ENCODE results near the gene SYTL3. TPM values are rescaled to one million over a fixed set of nuclear protein-coding genes. Genes with fewer than 3 reads are reported as not detected.

SYTL3 gene
- total RNA-seq, 1 donor from 2014 or later = 13.9 TPM

DNA sequence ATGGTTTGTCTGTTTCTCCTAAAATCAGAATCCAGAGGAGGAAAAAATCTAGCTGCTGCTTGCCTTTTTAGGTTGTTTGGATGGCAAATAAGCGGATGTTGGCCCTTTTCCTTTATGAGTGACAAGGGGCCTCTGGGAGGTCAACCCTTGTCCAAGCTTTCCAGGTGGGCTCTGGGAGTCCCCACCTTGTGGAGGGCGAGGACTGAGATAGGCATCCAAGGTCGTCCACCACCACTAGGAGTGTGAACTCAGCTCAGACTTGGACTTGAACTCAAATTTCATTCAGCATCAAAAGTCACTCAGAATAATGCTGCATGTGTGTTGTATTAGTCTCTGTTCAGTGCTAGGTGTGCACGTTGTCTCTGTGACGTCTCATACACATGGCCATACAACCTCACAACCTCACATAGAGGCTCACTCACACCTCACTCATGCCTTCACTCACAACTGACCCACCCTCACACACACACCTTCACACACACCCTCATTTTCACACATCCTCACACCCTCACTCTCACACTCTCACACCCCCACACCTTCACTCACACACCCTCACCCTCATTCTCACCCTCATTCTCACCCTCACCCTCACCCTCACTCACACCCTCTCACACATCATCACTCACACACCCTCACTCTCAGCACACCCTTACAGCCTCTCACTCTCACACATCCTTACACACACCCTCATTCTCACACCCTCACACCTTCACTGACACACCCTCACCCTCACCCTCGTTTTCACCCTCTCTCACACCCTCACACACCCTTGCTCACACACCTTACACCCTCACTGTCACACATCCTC, 23.3 kb upstream of the SYTL3 start:
- H3K4me3 ChIP-seq = no peak overlapping the region
- peaks cover 11% of the 10 kb centered on the region for H3K4me1 ChIP-seq
- ATAC-seq (no peak), DNase-seq (no peak)
- H3K27me3 ChIP-seq (ENCODE audit: low read depth) = no peaks in the 10 kb centered on the region
- peaks cover 86% of the 10 kb centered on the region for H3K36me3 ChIP-seq
- H3K9me3 ChIP-seq = no peaks in the 10 kb centered on the region
- H3K27ac ChIP-seq = no peak overlapping the region
- TF ChIP-seq, protein P1, sequence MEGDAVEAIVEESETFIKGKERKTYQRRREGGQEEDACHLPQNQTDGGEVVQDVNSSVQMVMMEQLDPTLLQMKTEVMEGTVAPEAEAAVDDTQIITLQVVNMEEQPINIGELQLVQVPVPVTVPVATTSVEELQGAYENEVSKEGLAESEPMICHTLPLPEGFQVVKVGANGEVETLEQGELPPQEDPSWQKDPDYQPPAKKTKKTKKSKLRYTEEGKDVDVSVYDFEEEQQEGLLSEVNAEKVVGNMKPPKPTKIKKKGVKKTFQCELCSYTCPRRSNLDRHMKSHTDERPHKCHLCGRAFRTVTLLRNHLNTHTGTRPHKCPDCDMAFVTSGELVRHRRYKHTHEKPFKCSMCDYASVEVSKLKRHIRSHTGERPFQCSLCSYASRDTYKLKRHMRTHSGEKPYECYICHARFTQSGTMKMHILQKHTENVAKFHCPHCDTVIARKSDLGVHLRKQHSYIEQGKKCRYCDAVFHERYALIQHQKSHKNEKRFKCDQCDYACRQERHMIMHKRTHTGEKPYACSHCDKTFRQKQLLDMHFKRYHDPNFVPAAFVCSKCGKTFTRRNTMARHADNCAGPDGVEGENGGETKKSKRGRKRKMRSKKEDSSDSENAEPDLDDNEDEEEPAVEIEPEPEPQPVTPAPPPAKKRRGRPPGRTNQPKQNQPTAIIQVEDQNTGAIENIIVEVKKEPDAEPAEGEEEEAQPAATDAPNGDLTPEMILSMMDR (IDR thresholded peaks at IDR 0.05) = no peak
- intact Hi-C loops (cut with DNase I) = no loop called here

DNA sequence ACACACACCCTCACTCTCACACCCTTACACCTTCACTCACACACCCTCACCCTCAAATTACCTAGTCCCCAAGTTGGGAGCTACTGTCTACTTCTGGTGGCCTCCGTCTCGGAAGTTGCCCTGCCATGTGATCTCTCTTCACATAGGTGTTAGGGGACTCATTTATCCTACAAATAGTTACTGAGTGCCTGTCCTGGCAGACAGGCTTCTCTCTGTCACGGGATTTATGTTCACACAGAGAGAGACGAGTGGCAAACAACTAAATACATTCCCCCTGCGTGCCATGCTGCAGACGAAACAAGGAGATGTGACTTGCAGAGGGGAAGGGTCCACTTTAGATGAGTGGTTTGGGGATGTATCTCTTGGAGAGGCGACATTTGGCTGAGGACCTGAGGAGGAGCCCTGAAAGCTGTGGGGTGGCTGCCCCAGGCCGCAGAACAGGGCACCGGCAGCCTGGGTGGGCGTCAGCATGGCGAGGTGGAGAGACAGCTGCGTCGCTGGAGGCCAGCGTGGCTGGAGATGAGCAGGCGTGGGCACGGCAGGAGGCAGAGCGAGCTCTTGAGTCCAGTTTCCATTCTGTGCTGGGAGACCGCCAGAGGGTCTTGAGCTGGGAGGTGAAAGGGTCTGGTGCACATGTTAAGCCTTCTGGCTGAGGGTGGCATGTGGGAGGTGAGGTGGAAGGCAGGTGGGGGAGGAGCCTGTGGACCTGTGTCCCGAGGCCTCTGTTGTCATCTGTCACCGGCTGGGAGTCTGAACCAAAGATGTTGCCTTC, 22.5 kb upstream of the SYTL3 start:
- Histone ChIP-seq H3K27me3 (ENCODE audit: low read depth) (no peaks in the 10 kb centered on the region), H3K9me3 (no peaks in the 10 kb centered on the region), H3K27ac (no peak overlapping the region), H3K4me1 (peaks cover 19% of the 10 kb centered on the region), H3K36me3 (peaks cover 85% of the 10 kb centered on the region), H3K4me3 (no peak overlapping the region)
- intact Hi-C loops (cut with DNase I) = no loop called here
- no peak for ATAC-seq
- DNase-seq = no peak
- TF ChIP-seq, protein P1 (IDR thresholded peaks at IDR 0.05) = no peak

DNA sequence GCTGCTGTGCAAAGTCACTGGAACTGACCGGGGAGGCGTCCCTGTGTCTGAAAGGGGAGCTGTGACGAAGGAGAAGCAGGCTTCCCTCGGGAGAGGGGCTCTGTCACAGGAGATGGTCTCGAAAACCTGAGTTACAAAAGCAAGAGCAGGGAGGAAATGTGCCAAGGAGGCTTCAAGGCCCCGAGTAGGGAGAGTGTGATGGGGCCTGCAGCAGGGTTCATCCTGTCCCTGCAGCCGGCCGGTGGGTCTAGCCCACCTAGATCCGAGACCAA, 22.0 kb upstream of the SYTL3 start:
- TF ChIP-seq, protein P1 (IDR thresholded peaks at IDR 0.05) = no peak
- no peak for DNase-seq

DNA sequence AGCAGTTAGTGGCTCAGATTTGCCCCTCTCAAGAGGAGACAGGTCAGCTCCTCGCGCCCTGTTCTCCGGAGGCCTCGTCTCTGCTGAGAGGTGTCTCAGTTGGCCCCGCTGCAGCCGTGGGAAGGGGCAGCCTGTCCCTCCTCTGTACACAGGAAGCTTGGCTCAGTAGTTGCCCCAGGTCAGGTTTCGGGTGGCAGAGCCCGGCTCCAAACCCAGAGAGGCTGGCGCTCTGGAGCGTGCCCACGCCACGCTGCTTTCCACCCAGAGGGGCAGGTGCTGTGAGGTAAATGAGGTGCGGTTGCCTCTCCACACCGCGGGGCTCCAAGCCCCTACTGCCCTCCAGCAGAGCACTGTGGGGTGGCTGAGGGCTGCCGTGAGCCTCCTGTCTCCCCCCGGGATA, 21.3 kb upstream of the SYTL3 start:
- ATAC-seq = no peak
- Histone ChIP-seq H3K4me3 (no peak overlapping the region), H3K9me3 (no peaks in the 10 kb centered on the region), H3K4me1 (peaks cover 21% of the 10 kb centered on the region), H3K27ac (no peak overlapping the region), H3K36me3 (peaks cover 91% of the 10 kb centered on the region), H3K27me3 (ENCODE audit: low read depth) (no peaks in the 10 kb centered on the region)
- intact Hi-C loops (cut with DNase I) = no loop called here
- TF ChIP-seq, protein P1 (IDR thresholded peaks at IDR 0.05) = no peak
- DNase-seq = peak; percentile 40

More for the DNA sequence above, 22.0 kb upstream of the SYTL3 start:
- intact Hi-C loops (cut with DNase I) = no loop called here
- Histone ChIP-seq H3K4me1 (peaks cover 21% of the 10 kb centered on the region), H3K27ac (no peak overlapping the region), H3K4me3 (no peak overlapping the region), H3K27me3 (ENCODE audit: low read depth) (no peaks in the 10 kb centered on the region), H3K9me3 (no peaks in the 10 kb centered on the region), H3K36me3 (peaks cover 87% of the 10 kb centered on the region)
- ATAC-seq = no peak

DNA sequence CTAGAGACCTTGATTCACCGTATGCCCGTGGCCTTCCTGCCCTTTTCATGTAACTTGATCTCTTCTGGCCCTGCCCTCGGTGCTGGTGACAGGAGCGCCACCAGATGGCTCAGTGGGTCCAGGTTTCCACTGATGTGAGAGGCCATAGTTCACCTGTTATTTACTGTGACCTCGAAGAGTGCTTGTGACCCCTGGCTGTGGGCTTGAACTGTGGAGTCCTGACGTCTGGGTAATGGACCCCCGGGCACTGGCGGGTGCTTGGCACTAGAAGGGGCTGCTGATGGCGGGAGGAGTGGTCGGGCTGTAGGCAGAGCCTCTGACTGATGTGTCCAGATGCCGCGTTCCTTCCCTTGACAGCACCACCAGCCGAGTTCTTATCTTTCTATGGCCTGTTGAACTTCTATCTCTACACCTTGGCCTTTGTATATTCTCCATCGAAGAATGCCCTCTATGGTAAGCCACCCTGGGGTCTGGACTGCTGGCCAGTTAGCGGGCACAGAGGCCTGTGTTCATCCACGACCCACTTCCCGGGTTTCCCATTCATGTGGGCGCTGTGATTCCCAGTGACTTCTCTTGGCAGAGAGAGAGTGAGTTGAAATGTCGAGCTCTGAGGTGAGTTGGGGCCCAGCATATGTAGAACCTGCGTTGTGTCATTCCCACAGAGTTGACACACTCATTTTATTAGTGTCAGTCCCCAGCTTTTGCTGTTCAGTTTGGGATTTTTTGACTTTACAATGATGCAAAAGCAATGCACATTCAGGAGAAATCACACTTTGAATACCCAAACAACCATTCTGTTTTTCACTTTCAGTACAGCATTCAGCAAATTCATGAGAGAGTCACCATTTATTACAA, 20.3 kb upstream of the SYTL3 start:
- Histone ChIP-seq H3K27ac (no peak overlapping the region), H3K9me3 (no peaks in the 10 kb centered on the region), H3K27me3 (ENCODE audit: low read depth) (no peaks in the 10 kb centered on the region), H3K36me3 (peaks cover 92% of the 10 kb centered on the region), H3K4me1 (peaks cover 21% of the 10 kb centered on the region), H3K4me3 (no peak overlapping the region)
- DNase-seq (no peak), ATAC-seq (no peak)
- TF ChIP-seq, protein P1 (IDR thresholded peaks at IDR 0.05) = no peak
- intact Hi-C loops (cut with DNase I) = no loop called here
